ENCODE data around the gene NUP188. TPM values are rescaled to one million over a fixed set of nuclear protein-coding genes. Genes with fewer than 3 reads are reported as not detected.

NUP188 gene
- total and polyA plus RNA-seq, 2 donors (not counting 3 experiments of a cell fraction or from before 2014, with no cell fraction given) = 62.7 to 66.2 TPM

GRCh38 chr9:129021091-129021490, 73.6 kb downstream of the NUP188 start:
- ChIA-PET POLR2A (interaction anchor here (0.7 kb wide), 1 partner anchor 70 kb away, joined by 3 read pairs; no protein-coding TSS in a partner anchor), CTCF (interaction anchor here (1.1 kb wide), 1 partner anchor 15 kb away, joined by 4 read pairs; no protein-coding TSS in a partner anchor)
- Histone ChIP-seq H3K9ac (replicated peaks; ENCODE audit: extremely low read depth, insufficient read depth, low read length) (no peak overlapping the region), H3K4me2 (ENCODE audit: insufficient read depth, low read length) (no peak overlapping the region), H3K4me1 (ENCODE audit: control insufficient read depth, extremely low read depth, insufficient read depth, low read length) (no peaks in the 10 kb centered on the region), H4K20me1 (replicated peaks; ENCODE audit: control insufficient read depth, extremely low read depth, insufficient read depth, low read length) (no peaks in the 10 kb centered on the region), H3K79me2 (ENCODE audit: control insufficient read depth, insufficient read depth, low read length) (peaks cover 12% of the 10 kb centered on the region), H3K4me3 (replicated peaks in 1 of 3; ENCODE audit: insufficient read depth in 1 of 3, low read depth in 1 of 3, low read length in 3 of 3) (no peak overlapping the region), H3K36me3 (ENCODE audit: control insufficient read depth in 2 of 2, extremely low read depth in 1 of 2, insufficient read depth in 2 of 2, low read length in 2 of 2) (no peaks in the 10 kb centered on the region), H3K27ac (ENCODE audit: insufficient read depth, low read depth, low read length) (no peak overlapping the region), H2AFZ (ENCODE audit: low read depth, low read length) (no peak overlapping the region), H3K27me3 (ENCODE audit: control insufficient read depth in 2 of 2, insufficient read depth in 2 of 2, low read length in 2 of 2) (no peaks in the 10 kb centered on the region), H3K9me3 (replicated peaks; ENCODE audit: control insufficient read depth, insufficient read depth, low read length) (no peaks in the 10 kb centered on the region), H3K9me1 (replicated peaks; ENCODE audit: control insufficient read depth, extremely low read depth, insufficient read depth, low read length) (no peaks in the 10 kb centered on the region)
- BruUV-seq (replicated peaks) = no TSS peak
- FAIRE-seq = no peak
- intact Hi-C loops (cut with micrococcal nuclease) (loop anchor here (10.0 kb wide), 1 partner anchor 286 kb away; no protein-coding TSS in a partner anchor), dilution Hi-C loops (cut with MboI; ENCODE audit: extremely low pct_ligation_motif_present, low sequenced_read_pairs) (no loop called here)
- DNase-seq (ENCODE audit: low read depth, low spot score) = no peak
- TF ChIP-seq MAX (IDR thresholded peaks at IDR 0.05; ENCODE audit: insufficient read depth, insufficient read length) = no peak
- TF ChIP-seq POLR2A (IDR thresholded peaks at IDR 0.05; ENCODE audit: low read depth, low read length) = no peak
- TF ChIP-seq EZH2 (IDR thresholded peaks at IDR 0.05; ENCODE audit: borderline replicate concordance, low read depth, low read length, severe bottlenecking) = no peak

- no TSS peak for BruUV-seq (replicated peaks)
- H3K27me3 ChIP-seq (ENCODE audit: control insufficient read depth in 2 of 2, insufficient read depth in 2 of 2, low read length in 2 of 2) = no peaks in the 10 kb centered on the region
- no peak overlapping the region for H2AFZ ChIP-seq (ENCODE audit: low read depth, low read length)
- dilution Hi-C loops (cut with MboI; ENCODE audit: extremely low pct_ligation_motif_present, low sequenced_read_pairs) (no loop called here), intact Hi-C loops (cut with micrococcal nuclease) (loop anchor here (2.0 to 10.0 kb wide), 2 partner anchors 23 to 287 kb away; no protein-coding TSS in a partner anchor)
- H3K36me3 ChIP-seq (ENCODE audit: control insufficient read depth in 2 of 2, extremely low read depth in 1 of 2, insufficient read depth in 2 of 2, low read length in 2 of 2) = no peaks in the 10 kb centered on the region
- H3K79me2 ChIP-seq (ENCODE audit: control insufficient read depth, insufficient read depth, low read length) = peaks cover 18% of the 10 kb centered on the region
- FAIRE-seq (no peak), DNase-seq (ENCODE audit: low read depth, low spot score) (no peak)
- no peak overlapping the region for H3K27ac ChIP-seq (ENCODE audit: insufficient read depth, low read depth, low read length)
- no peak overlapping the region for H3K4me2 ChIP-seq (ENCODE audit: insufficient read depth, low read length)
- no peak overlapping the region for H3K4me3 ChIP-seq (replicated peaks in 1 of 3; ENCODE audit: insufficient read depth in 1 of 3, low read depth in 1 of 3, low read length in 3 of 3)
- TF ChIP-seq FOS (IDR thresholded peaks at IDR 0.05; ENCODE audit: borderline replicate concordance, insufficient read depth, low read length) (no peak), JUN (IDR thresholded peaks at IDR 0.05; ENCODE audit: borderline replicate concordance, insufficient read depth, insufficient read length, low read depth) (no peak), POLR2A (IDR thresholded peaks at IDR 0.05; ENCODE audit: low read depth, low read length) (no peak), MYC (IDR thresholded peaks at IDR 0.05; ENCODE audit: low read depth, low read length) (no peak), MAX (IDR thresholded peaks at IDR 0.05; ENCODE audit: insufficient read depth, insufficient read length) (no peak), CTCF (IDR thresholded peaks at IDR 0.05; ENCODE audit: extremely low read depth in 1 of 2, insufficient read depth in 1 of 2, low read depth in 1 of 2, low read length in 2 of 2) (no peak), POLR2AphosphoS5 (IDR thresholded peaks at IDR 0.05; ENCODE audit: insufficient read depth, low read depth, low read length) (no peak), EZH2 (IDR thresholded peaks at IDR 0.05; ENCODE audit: borderline replicate concordance, low read depth, low read length, severe bottlenecking) (no peak), GATA2 (IDR thresholded peaks at IDR 0.05; ENCODE audit: insufficient read depth, insufficient read length, low read depth, low read length) (no peak)
- no peaks in the 10 kb centered on the region for H4K20me1 ChIP-seq (replicated peaks; ENCODE audit: control insufficient read depth, extremely low read depth, insufficient read depth, low read length)
- ChIA-PET POLR2A (interaction anchor here (0.6 kb wide), 2 partner anchors 58 to 89 kb away, joined by 4 to 5 read pairs; partner anchors contain the start of gene PTPA), CTCF (interaction anchor here (0.8 to 2.5 kb wide), 3 partner anchors 17 to 192 kb away, joined by 3 to 8 read pairs (median 4); partner anchors contain the start of gene SPOUT1)
- H3K9me3 ChIP-seq (replicated peaks; ENCODE audit: control insufficient read depth, insufficient read depth, low read length) = no peaks in the 10 kb centered on the region
- no peak overlapping the region for H3K9ac ChIP-seq (replicated peaks; ENCODE audit: extremely low read depth, insufficient read depth, low read length)
- no peaks in the 10 kb centered on the region for H3K9me1 ChIP-seq (replicated peaks; ENCODE audit: control insufficient read depth, extremely low read depth, insufficient read depth, low read length)
- H3K4me1 ChIP-seq (ENCODE audit: control insufficient read depth, extremely low read depth, insufficient read depth, low read length) = no peaks in the 10 kb centered on the region
Observed at GRCh38 chr9:129022037-129022436, 74.5 kb downstream of the NUP188 start.

Measured in endothelial cell of umbilical vein (primary cell).